K562 (cell line): ENCODE measurements around the gene TSR3. TPM values are rescaled to one million over a fixed set of nuclear protein-coding genes. Genes with fewer than 3 reads are reported as not detected.
A peak's percentile ranks its signal among the peaks of the same experiment; 100 is the strongest.

Experiments used
- BCOR ChIP-seq: fragments of 450-650 bp; IDR thresholded peaks from 2 replicates; pipeline ENCODE4 v1.6.1; 2016
- ERF ChIP-seq: fragments of 450-650 bp; formaldehyde crosslinking; IDR thresholded peaks from 2 replicates; pipeline ENCODE4 v1.4.0; 2020; ENCODE audit warnings: mild to moderate bottlenecking, mixed read lengths
- KDM2B ChIP-seq: fragments of 250-450 bp; sonication (Bioruptor Pico); IDR thresholded peaks from 2 replicates; pipeline ENCODE4 v1.8.0; 2021; ENCODE audit warnings: mild to moderate bottlenecking, moderate library complexity
- NCOR1 ChIP-seq: fragments of 450-650 bp; IDR thresholded peaks from 2 replicates; pipeline ENCODE4 v1.6.1; 2016; ENCODE audit warnings: mild to moderate bottlenecking, moderate library complexity
- RBFOX2 ChIP-seq: fragments of 200-400 bp; formaldehyde crosslinking; IDR thresholded peaks from 2 replicates; pipeline ENCODE4 v1.6.1; 2017; ENCODE audit warnings: low read depth, mild to moderate bottlenecking, low read length, moderate library complexity
- RFX5 ChIP-seq: IDR thresholded peaks from 2 replicates; pipeline ENCODE4 v1.6.1; 2011; ENCODE audit warnings: low read depth, mild to moderate bottlenecking, improper control_type of control experiment, low read length
- RHOXF2B ChIP-seq: fragments of 250-450 bp; sonication (Bioruptor Pico); conservative IDR thresholded peaks from 2 replicates; pipeline ENCODE4 v1.5.1; 2021
- SIN3B ChIP-seq: fragments of 450-650 bp; IDR thresholded peaks from 2 replicates; pipeline ENCODE4 v1.6.1; 2017; ENCODE audit warnings: low read depth, mild to moderate bottlenecking, moderate library complexity
- SRSF9 ChIP-seq: fragments of 200-400 bp; formaldehyde crosslinking; IDR thresholded peaks from 2 replicates; pipeline ENCODE4 v1.6.1; 2017; ENCODE audit warnings: low read depth, low read length, borderline replicate concordance
- TAF1 ChIP-seq: IDR thresholded peaks from 2 replicates; pipeline ENCODE4 v1.6.1; 2011; ENCODE audit warnings: mild to moderate bottlenecking, low read length, moderate library complexity; ENCODE audit not compliant: insufficient read depth, control insufficient read depth, severe bottlenecking; ENCODE audit errors: extremely low read depth
- polyA plus RNA-seq, 8 experiments: library from polyadenylated mRNA; depleted of rRNA in 4 of 8; stranded (reverse) in 5 of 8; unstranded in 3 of 8; fragments of >200 nt; fragmentation: Nextera tagmentation in 2 of 8; fragmentation: Illumina TruSeq in 1 of 8; extraction: Ambion mirVana in 2 of 8; extraction: Trizol in 1 of 8; gene quantifications; 2 replicates each; pipeline versions ENCODE4 v1.2.1 to v1.2.3, GENCODE V29; 2011 to 2014; ENCODE audit warnings: inconsistent platforms in 1 of 8, missing spikeins in 1 of 8
- total RNA-seq, 7 experiments: library from RNA; depleted of rRNA in 6 of 7; stranded (reverse); fragments of >200 nt in 6 of 7; fragmentation: Illumina TruSeq in 2 of 7; extraction: Trizol in 2 of 7; gene quantifications; 2 replicates each; pipeline versions ENCODE4 v1.2.1 to v1.2.3, GENCODE V29; 2011 to 2021; ENCODE audit warnings: low replicate concordance in 1 of 7
- TF ChIP-seq, protein P1 (sequence below): sonication (generic); formaldehyde crosslinking; IDR thresholded peaks from 2 replicates; pipeline ENCODE4 v1.8.1; 2023; ENCODE audit warnings: mild to moderate bottlenecking, missing genetic modification reagents
- TF ChIP-seq, protein P2 (sequence below), 2 experiments: IDR thresholded peaks; 2 replicates each; pipeline ENCODE4 v1.6.1; 2011; ENCODE audit warnings: borderline replicate concordance in 1 of 2, control low read depth in 1 of 2, low read depth in 1 of 2, low read length in 1 of 2, mild to moderate bottlenecking in 1 of 2, mixed read lengths in 1 of 2, moderate library complexity in 1 of 2; ENCODE audit not compliant: insufficient read depth in 1 of 2, insufficient read length in 1 of 2, poor library complexity in 1 of 2, severe bottlenecking in 1 of 2; ENCODE audit errors: extremely low read depth in 1 of 2
- TF ChIP-seq, protein P3 (sequence below): fragments of 250-450 bp; sonication (Bioruptor Pico); IDR thresholded peaks from 2 replicates; pipeline ENCODE4 v1.5.0; 2020; ENCODE audit warnings: mild to moderate bottlenecking, borderline replicate concordance

The TSR3 gene
- total and polyA plus RNA-seq, 9 of the 15 experiments (the other 6 are each of a cell fraction or from before 2014, with no cell fraction given) = 1.5 to 74.8 (median 16.5) TPM

DNA sequence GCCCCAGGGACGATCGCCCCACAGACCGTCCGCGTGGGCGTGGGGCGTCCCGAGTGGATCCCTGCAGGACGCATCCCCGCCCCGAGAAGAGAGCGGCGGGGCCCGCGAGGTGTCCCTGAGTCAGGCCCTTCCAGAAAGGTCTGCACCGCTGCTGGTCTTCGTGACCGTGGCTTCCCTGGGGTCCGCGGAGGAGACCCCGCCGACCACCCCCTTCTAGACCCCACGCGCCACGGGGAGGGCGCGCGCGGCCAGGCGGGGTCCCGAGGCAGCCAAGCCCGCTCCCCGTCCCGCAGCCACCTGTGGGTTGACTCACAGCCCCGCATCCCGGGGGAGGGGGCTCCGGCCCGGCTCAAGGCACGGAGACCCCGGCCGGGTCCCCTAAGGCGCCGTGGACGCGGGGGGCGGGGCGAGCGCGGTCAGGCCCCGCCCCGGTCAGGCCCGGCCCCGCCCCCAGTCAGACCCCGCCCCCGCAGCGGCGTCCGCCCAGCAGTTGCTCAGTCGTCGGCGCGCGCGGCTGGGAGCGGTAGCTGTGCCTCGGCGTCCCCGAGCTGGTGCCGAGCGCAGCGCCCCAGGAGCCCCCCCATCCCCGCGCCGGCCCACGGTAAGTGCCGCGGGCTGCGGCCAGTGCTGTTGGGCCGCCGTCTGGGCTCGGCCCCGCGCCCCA is 18.4 kb downstream of the TSR3 start, which contains the start of gene BAIAP3 (continued):
- TF ChIP-seq NCOR1 = no peak
- peak; percentile 88 for TF ChIP-seq TAF1
- TF ChIP-seq ERF (CRISPR knock-in tag) = peak; percentile 41; the same call in 1 of the 2 replicates
- no peak for TF ChIP-seq KDM2B (CRISPR knock-in tag)
- TF ChIP-seq, protein P1, sequence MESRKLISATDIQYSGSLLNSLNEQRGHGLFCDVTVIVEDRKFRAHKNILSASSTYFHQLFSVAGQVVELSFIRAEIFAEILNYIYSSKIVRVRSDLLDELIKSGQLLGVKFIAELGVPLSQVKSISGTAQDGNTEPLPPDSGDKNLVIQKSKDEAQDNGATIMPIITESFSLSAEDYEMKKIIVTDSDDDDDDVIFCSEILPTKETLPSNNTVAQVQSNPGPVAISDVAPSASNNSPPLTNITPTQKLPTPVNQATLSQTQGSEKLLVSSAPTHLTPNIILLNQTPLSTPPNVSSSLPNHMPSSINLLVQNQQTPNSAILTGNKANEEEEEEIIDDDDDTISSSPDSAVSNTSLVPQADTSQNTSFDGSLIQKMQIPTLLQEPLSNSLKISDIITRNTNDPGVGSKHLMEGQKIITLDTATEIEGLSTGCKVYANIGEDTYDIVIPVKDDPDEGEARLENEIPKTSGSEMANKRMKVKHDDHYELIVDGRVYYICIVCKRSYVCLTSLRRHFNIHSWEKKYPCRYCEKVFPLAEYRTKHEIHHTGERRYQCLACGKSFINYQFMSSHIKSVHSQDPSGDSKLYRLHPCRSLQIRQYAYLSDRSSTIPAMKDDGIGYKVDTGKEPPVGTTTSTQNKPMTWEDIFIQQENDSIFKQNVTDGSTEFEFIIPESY (CRISPR knock-in tag) = peak; percentile 16; the same call in 1 of the 2 replicates
- TF ChIP-seq RFX5 = no peak
- TF ChIP-seq RBFOX2 = peak; percentile 80
- TF ChIP-seq, protein P2, sequence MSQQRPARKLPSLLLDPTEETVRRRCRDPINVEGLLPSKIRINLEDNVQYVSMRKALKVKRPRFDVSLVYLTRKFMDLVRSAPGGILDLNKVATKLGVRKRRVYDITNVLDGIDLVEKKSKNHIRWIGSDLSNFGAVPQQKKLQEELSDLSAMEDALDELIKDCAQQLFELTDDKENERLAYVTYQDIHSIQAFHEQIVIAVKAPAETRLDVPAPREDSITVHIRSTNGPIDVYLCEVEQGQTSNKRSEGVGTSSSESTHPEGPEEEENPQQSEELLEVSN (IDR thresholded peaks at IDR 0.05; ENCODE audit: borderline replicate concordance in 1 of 2, extremely low read depth in 1 of 2, insufficient read depth in 1 of 2, insufficient read length in 1 of 2, low read depth in 1 of 2, low read length in 1 of 2, poor library complexity in 1 of 2, severe bottlenecking in 1 of 2) = peak in 1 of 2 experiments; percentile 68
- no peak for TF ChIP-seq RHOXF2B
- no peak for TF ChIP-seq SRSF9
- peak; percentile 30; the same call in 1 of the 2 replicates for TF ChIP-seq SIN3B
- TF ChIP-seq, protein P3, sequence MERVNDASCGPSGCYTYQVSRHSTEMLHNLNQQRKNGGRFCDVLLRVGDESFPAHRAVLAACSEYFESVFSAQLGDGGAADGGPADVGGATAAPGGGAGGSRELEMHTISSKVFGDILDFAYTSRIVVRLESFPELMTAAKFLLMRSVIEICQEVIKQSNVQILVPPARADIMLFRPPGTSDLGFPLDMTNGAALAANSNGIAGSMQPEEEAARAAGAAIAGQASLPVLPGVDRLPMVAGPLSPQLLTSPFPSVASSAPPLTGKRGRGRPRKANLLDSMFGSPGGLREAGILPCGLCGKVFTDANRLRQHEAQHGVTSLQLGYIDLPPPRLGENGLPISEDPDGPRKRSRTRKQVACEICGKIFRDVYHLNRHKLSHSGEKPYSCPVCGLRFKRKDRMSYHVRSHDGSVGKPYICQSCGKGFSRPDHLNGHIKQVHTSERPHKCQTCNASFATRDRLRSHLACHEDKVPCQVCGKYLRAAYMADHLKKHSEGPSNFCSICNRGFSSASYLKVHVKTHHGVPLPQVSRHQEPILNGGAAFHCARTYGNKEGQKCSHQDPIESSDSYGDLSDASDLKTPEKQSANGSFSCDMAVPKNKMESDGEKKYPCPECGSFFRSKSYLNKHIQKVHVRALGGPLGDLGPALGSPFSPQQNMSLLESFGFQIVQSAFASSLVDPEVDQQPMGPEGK (CRISPR knock-in tag) = no peak
- no peak for TF ChIP-seq BCOR
- TF ChIP-seq, all 486 proteins: peak for 32
